ENCODE data around the gene OS9. TPM values are rescaled to one million over a fixed set of nuclear protein-coding genes. Genes with fewer than 3 reads are reported as not detected.
"Not testable (repeated sequence)": the region's sequence is repeated elsewhere in the genome, so short reads cannot be mapped to it uniquely, and the experiment has no call there.

Gene OS9
- total and polyA plus RNA-seq, 9 of the 15 experiments (the other 6 are each of a cell fraction or from before 2014, with no cell fraction given): 4.6 to 105 (median 89.5) TPM

DNA sequence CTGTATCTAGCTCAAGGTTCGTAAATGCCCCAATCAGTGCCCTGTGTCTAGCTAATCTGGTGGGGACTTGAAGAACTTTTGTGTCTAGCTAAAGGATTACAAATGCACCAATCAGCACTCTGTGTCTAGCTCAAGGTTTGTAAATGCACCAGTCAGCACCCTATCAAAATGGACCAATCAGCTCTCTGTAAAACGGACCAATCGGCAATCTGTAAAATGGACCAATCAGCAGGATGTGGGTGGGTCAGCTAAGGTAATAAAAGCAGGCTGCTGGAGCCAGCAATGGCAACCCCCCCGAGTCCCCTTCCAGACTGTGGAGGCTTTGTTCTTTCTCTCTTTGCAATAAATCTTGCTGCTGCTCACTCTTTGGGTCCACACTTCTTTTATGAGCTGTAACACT lies 37.5 kb upstream of the OS9 start:
- 62% methylated on average over 4 of the region's 4 CpGs for WGBS (ENCODE audit: insufficient coverage, low coverage, missing lambda C conversion rate)
- CTCF ChIA-PET (ENCODE audit: low intra/inter-chr PET ratio); H3K27me3 ChIP-seq (ENCODE audit: control insufficient read depth in 2 of 2, insufficient read depth in 2 of 2, low read length in 2 of 2); H3K36me3 ChIP-seq (ENCODE audit: control insufficient read depth, insufficient read depth, low read length); H3K27ac ChIP-seq (ENCODE audit: extremely low read depth, low read depth, low read length); H3K9me1 ChIP-seq (ENCODE audit: control insufficient read depth, insufficient read depth, low read length); BruUV-seq (replicated peaks); H2AFZ ChIP-seq (ENCODE audit: low read depth, low read length); intact Hi-C loops (cut with micrococcal nuclease); in situ Hi-C loops (cut with MboI); H3K9me3 ChIP-seq (replicated peaks; ENCODE audit: control insufficient read depth, insufficient read depth, low read depth, low read length); H3K79me2 ChIP-seq (ENCODE audit: control insufficient read depth, insufficient read depth, low read length); H3K4me3 ChIP-seq; H3K4me2 ChIP-seq (ENCODE audit: insufficient read depth, low read length); FAIRE-seq; H3K4me1 ChIP-seq (replicated peaks in 1 of 2; ENCODE audit: control insufficient read depth in 2 of 2, insufficient read depth in 2 of 2, low read length in 2 of 2); H3K9ac ChIP-seq (ENCODE audit: insufficient read depth in 1 of 2, low read depth in 2 of 2, low read length in 2 of 2); ATAC-seq; H4K20me1 ChIP-seq (replicated peaks; ENCODE audit: control insufficient read depth, insufficient read depth, low read length); DNase-seq (ENCODE audit: extremely low read depth in 1 of 4, low spot score in 3 of 4): not testable (repeated sequence)
- POLR2A ChIA-PET: interaction anchor here (0.6 to 1.0 kb wide), 4 partner anchors 18 to 136 kb away, joined by 3 to 4 read pairs (median 4); partner anchors contain the start of gene DDIT3
- peak; percentile 68 for TF ChIP-seq NFYB (IDR thresholded peaks at IDR 0.05; ENCODE audit: extremely low read depth, insufficient read length)
- peak; percentile 29; the same call in 1 of the 2 replicates for TF ChIP-seq ZNF316 (IDR thresholded peaks at IDR 0.05)

DNA sequence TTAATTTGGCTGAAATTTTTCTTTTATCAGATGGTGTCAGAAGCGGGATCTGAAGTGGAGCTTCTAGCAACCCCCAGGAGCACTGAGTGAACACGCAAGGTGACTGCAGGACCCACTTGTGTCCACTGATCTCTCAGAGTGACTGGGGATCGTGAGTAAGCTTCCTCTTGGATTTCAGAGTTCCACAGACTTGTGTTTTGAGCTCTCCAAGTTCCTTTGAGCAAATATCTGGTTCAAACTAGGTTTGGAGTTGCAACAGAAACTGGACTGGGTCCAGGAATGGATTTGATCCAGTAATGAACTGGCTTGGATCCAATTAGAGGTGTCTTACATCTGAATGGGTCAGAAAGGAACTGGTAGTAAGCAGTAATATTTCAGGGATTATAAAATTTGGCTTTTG lies 36.2 kb upstream of the OS9 start:
- CTCF ChIA-PET (ENCODE audit: low intra/inter-chr PET ratio): no interaction called here
- ATAC-seq: no peak
- no peak overlapping the region for H3K4me2 ChIP-seq (ENCODE audit: insufficient read depth, low read length)
- H3K27ac ChIP-seq (ENCODE audit: extremely low read depth, low read depth, low read length): no peak overlapping the region
- H3K9ac ChIP-seq (ENCODE audit: insufficient read depth in 1 of 2, low read depth in 2 of 2, low read length in 2 of 2): no peak overlapping the region
- no peak for DNase-seq (ENCODE audit: extremely low read depth in 1 of 4, low spot score in 3 of 4)
- in situ Hi-C loops (cut with MboI): no loop called here
- no TSS peak for BruUV-seq (replicated peaks)
- H3K36me3 ChIP-seq (ENCODE audit: control insufficient read depth, insufficient read depth, low read length): no peaks in the 10 kb centered on the region
- no peaks in the 10 kb centered on the region for H3K9me1 ChIP-seq (ENCODE audit: control insufficient read depth, insufficient read depth, low read length)
- POLR2A ChIA-PET: interaction anchor here (0.6 to 0.9 kb wide), 3 partner anchors 15 to 118 kb away, joined by 4 to 6 read pairs (median 4); no protein-coding TSS in a partner anchor
- H3K4me1 ChIP-seq (replicated peaks in 1 of 2; ENCODE audit: control insufficient read depth in 2 of 2, insufficient read depth in 2 of 2, low read length in 2 of 2): peaks cover 4 to 6% of the 10 kb centered on the region in 2 experiments; a peak in 3 of 5 replicates
- H3K9me3 ChIP-seq (replicated peaks; ENCODE audit: control insufficient read depth, insufficient read depth, low read depth, low read length): no peaks in the 10 kb centered on the region
- H3K79me2 ChIP-seq (ENCODE audit: control insufficient read depth, insufficient read depth, low read length): no peaks in the 10 kb centered on the region
- peak; percentile 11 for FAIRE-seq
- TF ChIP-seq SMAD3 (CRISPR knock-in tag; conservative IDR thresholded peaks at IDR 0.05): no peak
- TF ChIP-seq NFIC (IDR thresholded peaks at IDR 0.05): peak; percentile 50
- TF ChIP-seq, protein P1, sequence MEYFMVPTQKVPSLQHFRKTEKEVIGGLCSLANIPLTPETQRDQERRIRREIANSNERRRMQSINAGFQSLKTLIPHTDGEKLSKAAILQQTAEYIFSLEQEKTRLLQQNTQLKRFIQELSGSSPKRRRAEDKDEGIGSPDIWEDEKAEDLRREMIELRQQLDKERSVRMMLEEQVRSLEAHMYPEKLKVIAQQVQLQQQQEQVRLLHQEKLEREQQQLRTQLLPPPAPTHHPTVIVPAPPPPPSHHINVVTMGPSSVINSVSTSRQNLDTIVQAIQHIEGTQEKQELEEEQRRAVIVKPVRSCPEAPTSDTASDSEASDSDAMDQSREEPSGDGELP (CRISPR knock-in tag; IDR thresholded peaks at IDR 0.05; ENCODE audit: borderline replicate concordance): no peak
- no peaks in the 10 kb centered on the region for H4K20me1 ChIP-seq (replicated peaks; ENCODE audit: control insufficient read depth, insufficient read depth, low read length)
- no peak overlapping the region for H3K4me3 ChIP-seq
- peak overlapping the region; percentile 51 for H2AFZ ChIP-seq (ENCODE audit: low read depth, low read length)
- no peaks in the 10 kb centered on the region for H3K27me3 ChIP-seq (ENCODE audit: control insufficient read depth in 2 of 2, insufficient read depth in 2 of 2, low read length in 2 of 2)
- intact Hi-C loops (cut with micrococcal nuclease): no loop called here
- 51% methylated on average over 3 of the region's 3 CpGs for WGBS (ENCODE audit: insufficient coverage, low coverage, missing lambda C conversion rate)
